ENCODE data around the gene VSTM4. TPM values are rescaled to one million over a fixed set of nuclear protein-coding genes. Genes with fewer than 3 reads are reported as not detected.

VSTM4 gene
- total and polyA plus RNA-seq, 9 of the 15 experiments (the other 6 are each of a cell fraction or from before 2014, with no cell fraction given): 1.0 to 7.9 (median 3.0) TPM

DNA sequence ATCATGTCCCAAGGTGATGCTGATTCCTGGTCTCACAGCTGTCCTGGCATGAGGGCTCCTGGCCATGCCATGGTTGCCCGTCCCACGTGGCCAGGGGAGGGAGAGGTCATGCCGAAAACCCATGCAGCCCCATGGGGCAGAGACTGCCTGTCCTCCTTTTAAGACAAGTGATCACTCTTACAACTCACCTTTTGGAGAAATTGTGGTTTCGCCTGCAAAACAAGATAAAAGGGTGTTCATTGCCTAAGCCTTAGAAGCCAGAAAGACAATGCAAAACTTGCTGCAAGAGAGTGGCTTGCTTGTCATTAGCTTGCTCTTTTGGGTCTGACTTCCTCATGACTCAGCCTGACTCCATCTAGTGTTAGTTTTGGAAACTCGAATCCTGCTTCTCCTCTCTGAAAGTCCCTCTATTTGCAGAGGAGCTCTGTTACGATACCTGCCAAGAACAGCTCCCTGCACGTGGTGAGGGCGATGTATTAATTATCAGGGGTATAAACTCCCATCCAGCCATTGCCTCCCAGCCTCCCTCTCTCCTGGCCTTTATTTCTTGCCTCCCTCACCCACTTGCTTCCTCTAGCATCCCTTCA, 46.2 kb upstream of the VSTM4 start (continued):
- TF ChIP-seq RBM17 (IDR thresholded peaks at IDR 0.05; ENCODE audit: borderline replicate concordance, low read depth, low read length) (no peak), KDM2B (CRISPR knock-in tag; IDR thresholded peaks at IDR 0.05) (no peak), ASH1L (IDR thresholded peaks at IDR 0.05; ENCODE audit: borderline replicate concordance, low read depth, partially characterized antibody) (no peak), FUS (optimal IDR thresholded peaks at IDR 0.05; ENCODE audit: low read depth, low read length) (no peak), SLC30A9 (CRISPR knock-in tag; IDR thresholded peaks at IDR 0.05) (no peak), MCM3 (IDR thresholded peaks at IDR 0.05) (no peak), TRIM24 (IDR thresholded peaks at IDR 0.05) (peak; percentile 74 to 80; a peak in 3 of 4 replicates), CBX8 (IDR thresholded peaks at IDR 0.05; ENCODE audit: borderline replicate concordance, extremely low read depth, low read depth, low read length, poor library complexity, severe bottlenecking) (no peak), SRSF1 (IDR thresholded peaks at IDR 0.05; ENCODE audit: low read depth, low read length) (no peak), MAZ (CRISPR knock-in tag; conservative IDR thresholded peaks at IDR 0.05 in 1 of 2, IDR thresholded peaks at IDR 0.05 in 1 of 2) (peak; percentile 13 to 67; a peak in 2 of 4 replicates), CBFA2T2 (conservative IDR thresholded peaks at IDR 0.05) (peak; percentile 62), CREM (IDR thresholded peaks at IDR 0.05; ENCODE audit: low read depth) (peak; percentile 57), POLR2A (conservative IDR thresholded peaks at IDR 0.05) (no peak), CBX2 (IDR thresholded peaks at IDR 0.05; ENCODE audit: insufficient read depth, low read length, poor library complexity, severe bottlenecking) (no peak), ETV1 (tag; conservative IDR thresholded peaks at IDR 0.05; ENCODE audit: low read depth) (no peak), RB1 (IDR thresholded peaks at IDR 0.05; ENCODE audit: low read depth) (peak; percentile 55; the same call in 1 of the 2 replicates), MTA1 (IDR thresholded peaks at IDR 0.05; ENCODE audit: borderline replicate concordance) (peak; percentile 35; the same call in 1 of the 2 replicates), BHLHE40 (IDR thresholded peaks at IDR 0.05; ENCODE audit: low read length) (peak; percentile 28; the same call in 1 of the 2 replicates), ZNF696 (CRISPR knock-in tag; conservative IDR thresholded peaks at IDR 0.05) (no peak), TCF7 (IDR thresholded peaks at IDR 0.05; ENCODE audit: borderline replicate concordance) (peak; percentile 63; the same call in 1 of the 2 replicates)
- TF ChIP-seq, protein P1, sequence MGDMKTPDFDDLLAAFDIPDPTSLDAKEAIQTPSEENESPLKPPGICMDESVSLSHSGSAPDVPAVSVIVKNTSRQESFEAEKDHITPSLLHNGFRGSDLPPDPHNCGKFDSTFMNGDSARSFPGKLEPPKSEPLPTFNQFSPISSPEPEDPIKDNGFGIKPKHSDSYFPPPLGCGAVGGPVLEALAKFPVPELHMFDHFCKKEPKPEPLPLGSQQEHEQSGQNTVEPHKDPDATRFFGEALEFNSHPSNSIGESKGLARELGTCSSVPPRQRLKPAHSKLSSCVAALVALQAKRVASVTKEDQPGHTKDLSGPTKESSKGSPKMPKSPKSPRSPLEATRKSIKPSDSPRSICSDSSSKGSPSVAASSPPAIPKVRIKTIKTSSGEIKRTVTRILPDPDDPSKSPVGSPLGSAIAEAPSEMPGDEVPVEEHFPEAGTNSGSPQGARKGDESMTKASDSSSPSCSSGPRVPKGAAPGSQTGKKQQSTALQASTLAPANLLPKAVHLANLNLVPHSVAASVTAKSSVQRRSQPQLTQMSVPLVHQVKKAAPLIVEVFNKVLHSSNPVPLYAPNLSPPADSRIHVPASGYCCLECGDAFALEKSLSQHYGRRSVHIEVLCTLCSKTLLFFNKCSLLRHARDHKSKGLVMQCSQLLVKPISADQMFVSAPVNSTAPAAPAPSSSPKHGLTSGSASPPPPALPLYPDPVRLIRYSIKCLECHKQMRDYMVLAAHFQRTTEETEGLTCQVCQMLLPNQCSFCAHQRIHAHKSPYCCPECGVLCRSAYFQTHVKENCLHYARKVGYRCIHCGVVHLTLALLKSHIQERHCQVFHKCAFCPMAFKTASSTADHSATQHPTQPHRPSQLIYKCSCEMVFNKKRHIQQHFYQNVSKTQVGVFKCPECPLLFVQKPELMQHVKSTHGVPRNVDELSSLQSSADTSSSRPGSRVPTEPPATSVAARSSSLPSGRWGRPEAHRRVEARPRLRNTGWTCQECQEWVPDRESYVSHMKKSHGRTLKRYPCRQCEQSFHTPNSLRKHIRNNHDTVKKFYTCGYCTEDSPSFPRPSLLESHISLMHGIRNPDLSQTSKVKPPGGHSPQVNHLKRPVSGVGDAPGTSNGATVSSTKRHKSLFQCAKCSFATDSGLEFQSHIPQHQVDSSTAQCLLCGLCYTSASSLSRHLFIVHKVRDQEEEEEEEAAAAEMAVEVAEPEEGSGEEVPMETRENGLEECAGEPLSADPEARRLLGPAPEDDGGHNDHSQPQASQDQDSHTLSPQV (IDR thresholded peaks at IDR 0.05): peak; percentile 92
- TF ChIP-seq, protein P2, sequence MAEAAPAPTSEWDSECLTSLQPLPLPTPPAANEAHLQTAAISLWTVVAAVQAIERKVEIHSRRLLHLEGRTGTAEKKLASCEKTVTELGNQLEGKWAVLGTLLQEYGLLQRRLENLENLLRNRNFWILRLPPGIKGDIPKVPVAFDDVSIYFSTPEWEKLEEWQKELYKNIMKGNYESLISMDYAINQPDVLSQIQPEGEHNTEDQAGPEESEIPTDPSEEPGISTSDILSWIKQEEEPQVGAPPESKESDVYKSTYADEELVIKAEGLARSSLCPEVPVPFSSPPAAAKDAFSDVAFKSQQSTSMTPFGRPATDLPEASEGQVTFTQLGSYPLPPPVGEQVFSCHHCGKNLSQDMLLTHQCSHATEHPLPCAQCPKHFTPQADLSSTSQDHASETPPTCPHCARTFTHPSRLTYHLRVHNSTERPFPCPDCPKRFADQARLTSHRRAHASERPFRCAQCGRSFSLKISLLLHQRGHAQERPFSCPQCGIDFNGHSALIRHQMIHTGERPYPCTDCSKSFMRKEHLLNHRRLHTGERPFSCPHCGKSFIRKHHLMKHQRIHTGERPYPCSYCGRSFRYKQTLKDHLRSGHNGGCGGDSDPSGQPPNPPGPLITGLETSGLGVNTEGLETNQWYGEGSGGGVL (CRISPR knock-in tag; IDR thresholded peaks at IDR 0.05): no peak
